Measurements from ENCODE around the gene OR4D6.
"Not testable (repeated sequence)": the region's sequence is repeated elsewhere in the genome, so short reads cannot be mapped to it uniquely, and the experiment has no call there.

OR4D6 gene

DNA sequence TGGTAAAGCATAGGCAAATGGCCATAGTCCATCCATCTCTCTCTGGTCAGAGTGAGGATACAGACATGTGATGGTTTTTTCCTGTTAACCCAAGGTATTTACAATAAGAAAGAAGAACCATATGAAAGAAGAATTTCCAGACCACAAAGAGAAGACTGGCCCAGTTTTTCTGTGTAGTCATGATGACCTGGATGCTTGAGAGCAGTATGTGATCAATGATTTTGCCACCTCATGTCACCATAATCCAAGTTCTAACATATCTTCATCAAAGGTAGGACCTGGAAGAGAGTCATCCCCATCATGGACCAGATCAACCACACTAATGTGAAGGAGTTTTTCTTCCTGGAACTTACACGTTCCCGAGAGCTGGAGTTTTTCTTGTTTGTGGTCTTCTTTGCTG, at the start of gene OR4D6:
Gene OR4D6 (plus strand): TSS at position 301 of the 400 bp plus-strand sequence. CDS start 0 bp downstream, at position 301.
- no peak for DNase-seq

GRCh38 chr11:59413646-59414045, 43.1 kb upstream of the OR4D6 start:
- DNase-seq = no peak

GRCh38 chr11:59415111-59415510, 41.6 kb upstream of the OR4D6 start:
- no peak for DNase-seq

GRCh38 chr11:59416613-59417012, 40.1 kb upstream of the OR4D6 start:
- no peak for DNase-seq

DNA sequence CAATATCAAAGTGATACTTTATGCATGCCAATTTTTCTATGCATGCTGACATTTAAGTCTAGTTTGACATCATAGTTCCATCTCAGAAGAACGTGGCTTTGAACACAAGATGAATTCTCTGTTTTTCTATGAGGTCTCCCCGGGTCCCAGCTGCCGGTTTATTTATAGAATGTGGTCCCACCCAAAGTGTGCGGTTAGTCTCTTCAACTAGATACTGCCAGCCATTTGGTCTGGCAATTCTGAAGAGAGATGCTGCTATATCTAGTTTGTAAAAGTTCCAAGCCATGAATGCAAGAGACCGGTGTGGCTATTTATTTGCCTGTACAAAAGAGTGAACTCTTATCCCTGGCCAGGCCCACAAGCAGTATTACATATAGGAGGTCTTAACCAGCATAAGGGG, 39.7 kb upstream of the OR4D6 start:
- no peak for DNase-seq

DNA sequence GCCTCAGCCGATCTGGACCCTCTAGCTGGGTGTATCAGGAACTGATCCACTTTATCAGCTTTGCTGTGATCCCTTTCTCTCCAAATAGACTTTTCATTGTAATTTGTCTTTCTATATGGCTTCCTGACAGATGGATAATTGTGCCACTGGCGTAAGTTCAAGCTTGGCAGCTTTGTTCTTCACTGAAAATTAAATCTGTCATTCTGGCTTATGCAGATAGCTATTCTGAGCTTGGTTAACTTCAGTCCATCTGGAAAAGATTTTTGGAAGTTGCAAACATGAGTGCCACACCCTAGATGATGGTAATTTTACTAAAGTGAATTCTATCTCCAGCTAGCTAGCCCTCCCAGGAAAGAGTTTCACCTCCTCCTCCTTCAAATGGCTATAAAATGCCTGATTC, 38.6 kb upstream of the OR4D6 start:
- DNase-seq = no peak

- DNase-seq = no peak
Measured at GRCh38 chr11:59423835-59424234, 32.9 kb upstream of the OR4D6 start.

GRCh38 chr11:59425131-59425530, 31.6 kb upstream of the OR4D6 start:
- DNase-seq = no peak

- no peak for DNase-seq
Measured at GRCh38 chr11:59426361-59427067, 30.2 kb upstream of the OR4D6 start, which contains the start of gene OR5A2. Gene OR5A2 (minus strand): TSS chr11:59426413. CDS start chr11:59422953, 3,460 bp downstream.

- DNase-seq = no peak
Measured at GRCh38 chr11:59427068-59427382, 29.7 kb upstream of the OR4D6 start.

- peak; percentile 23 to 54 for DNase-seq
Measured at GRCh38 chr11:59429924-59430516, 26.7 kb upstream of the OR4D6 start.

DNA sequence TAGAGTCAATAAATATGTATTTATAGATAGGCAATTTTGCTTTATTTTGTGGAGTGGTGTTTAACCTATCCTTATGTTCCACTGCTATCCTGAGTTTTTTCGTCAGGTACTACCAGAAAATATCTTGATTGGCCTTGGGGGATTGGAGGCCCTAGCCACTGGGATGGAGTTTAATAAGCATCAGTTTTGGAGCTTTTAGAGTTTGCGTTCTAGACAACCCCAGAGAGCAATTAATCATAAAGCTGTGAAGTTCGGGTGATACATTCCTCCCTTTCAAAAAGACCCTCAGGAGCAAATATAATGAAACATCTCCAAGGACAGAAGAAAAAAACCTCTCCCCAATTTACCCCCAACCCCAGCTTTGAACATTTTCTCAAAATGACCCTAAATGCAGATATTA, 20.6 kb upstream of the OR4D6 start, which contains the start of gene OR5A1:
Gene OR5A1 (plus strand): TSS at position 301 of the 400 bp plus-strand sequence. CDS start 6,700 bp downstream, outside the sequence.
- no peak for DNase-seq

- no peak for DNase-seq
Measured at GRCh38 chr11:59437770-59438169, 19.0 kb upstream of the OR4D6 start.

DNA sequence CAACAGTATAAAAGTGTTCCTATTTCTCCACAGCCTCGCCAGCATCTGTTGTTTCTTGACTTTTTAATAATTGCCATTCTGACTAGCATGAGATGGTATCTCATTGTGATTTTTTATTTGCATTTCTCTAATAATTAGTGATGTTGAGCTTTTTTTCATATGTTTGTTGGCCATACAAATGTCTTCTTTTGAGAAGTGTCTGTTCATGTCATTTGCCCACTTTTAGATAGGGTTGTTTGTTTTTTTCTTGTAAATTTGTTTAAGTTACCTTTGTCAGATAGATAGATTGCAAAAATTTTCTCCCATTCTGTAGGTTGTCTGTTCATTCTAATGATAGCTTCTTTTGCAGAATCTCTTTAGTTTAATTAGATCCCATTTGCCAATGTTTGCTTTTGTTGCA, 11.1 kb upstream of the OR4D6 start:
- not testable (repeated sequence) for DNase-seq

DNA sequence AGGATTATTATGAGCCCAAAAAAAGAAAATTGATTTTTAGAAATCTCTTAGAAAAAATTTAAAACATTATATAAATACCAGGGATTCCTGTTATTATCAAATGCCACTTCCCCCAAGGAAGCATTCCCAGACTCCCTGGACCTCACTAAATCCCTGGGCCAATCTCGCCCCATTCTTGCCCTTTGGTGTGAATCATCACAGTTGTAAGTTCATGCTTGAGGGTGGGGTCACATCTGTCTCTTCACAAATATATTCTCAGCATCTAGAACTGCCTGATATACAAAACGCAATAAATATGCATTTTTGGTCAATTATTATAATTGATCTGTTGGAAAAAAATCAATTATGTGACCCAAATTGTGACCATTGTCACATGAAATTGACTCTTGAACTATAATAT, 8.3 kb upstream of the OR4D6 start:
- DNase-seq = no peak

GRCh38 chr11:59459916-59460315, 3.2 kb downstream of the OR4D6 start:
- DNase-seq = no peak

DNA sequence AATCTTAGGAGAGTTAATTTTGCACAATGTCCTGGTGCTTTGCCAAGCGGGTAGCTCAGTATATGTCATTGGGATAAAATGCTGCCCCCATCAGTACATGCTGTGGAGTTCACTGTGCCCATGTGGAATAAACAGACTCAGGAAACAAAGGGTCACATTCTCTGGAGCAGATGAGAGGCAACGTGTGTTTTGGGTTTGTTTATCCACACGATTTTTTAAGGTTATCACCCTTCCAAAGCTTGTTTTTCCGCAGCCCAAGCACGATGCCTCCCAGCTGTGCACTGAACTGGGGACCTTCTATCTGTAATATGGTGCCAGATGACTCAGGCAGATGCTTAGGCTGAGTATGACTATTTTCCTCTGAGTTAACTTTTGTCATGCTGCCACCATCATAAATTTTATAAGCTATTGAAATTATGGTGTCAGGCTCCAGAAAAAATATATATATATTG, 6.5 kb downstream of the OR4D6 start:
- no peak for DNase-seq

GRCh38 chr11:59473015-59473414, 16.3 kb downstream of the OR4D6 start, which contains the start of gene OR4D10:
Gene OR4D10 (plus strand): TSS chr11:59473315. CDS start chr11:59477430, 4,115 bp downstream.
- no peak for DNase-seq

DNA sequence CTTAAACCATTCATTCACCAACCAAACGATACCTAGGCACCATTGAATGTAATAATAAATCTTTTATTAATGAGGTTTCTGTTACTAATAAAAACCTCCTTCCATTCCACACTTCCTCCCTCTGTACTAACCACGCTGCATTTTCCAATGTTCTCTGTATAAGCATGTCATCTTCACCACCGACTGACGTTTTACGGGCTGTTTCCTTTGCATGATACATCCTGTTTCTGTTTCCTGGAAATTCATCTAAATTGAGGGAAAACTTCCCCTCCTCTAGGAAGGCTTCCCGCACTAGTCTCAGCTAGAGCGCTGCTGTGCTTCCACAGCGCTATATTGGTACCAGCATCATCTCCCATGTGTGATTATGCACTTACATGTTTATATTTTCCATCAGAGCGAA, 18.4 kb downstream of the OR4D6 start:
- no peak for DNase-seq

DNA sequence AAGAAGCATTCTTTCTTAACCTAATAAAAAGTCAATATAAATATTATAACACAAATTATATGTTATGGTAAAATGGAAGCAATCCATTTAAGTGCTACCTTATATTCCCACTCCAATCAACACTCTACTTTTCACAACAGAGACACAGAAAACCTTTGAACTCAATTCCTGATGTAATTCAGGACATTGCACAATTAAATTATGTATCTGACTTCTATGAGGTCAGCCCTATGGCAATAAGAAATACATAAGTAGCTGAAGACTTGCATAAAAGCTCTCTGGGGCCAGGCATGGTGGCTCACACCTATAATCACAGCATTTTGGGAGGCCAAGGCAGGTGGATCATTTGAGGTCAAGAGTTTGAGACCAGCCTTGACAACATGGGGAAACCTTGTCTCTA, 23.1 kb downstream of the OR4D6 start:
- no peak for DNase-seq

DNA sequence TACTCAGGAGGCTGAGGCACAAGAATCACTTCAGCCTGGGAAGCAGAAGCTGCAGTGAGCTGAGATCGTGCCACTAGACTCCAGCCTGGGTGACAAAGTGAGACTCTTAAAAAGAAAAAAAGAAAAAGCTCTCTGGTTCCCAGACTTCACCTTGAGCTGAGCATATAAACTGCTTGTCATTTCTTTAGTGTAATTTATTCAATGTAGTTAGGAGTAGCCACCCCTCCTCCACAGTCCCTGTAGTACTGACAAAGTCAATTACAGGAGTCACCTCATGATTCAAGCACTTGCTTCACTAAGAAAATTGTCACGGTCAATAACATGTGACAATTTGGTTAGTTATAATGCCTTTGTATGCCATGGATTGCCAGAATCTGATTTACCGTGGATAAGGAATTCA, 23.6 kb downstream of the OR4D6 start:
- no peak for DNase-seq

GRCh38 chr11:59501931-59502330, 45.2 kb downstream of the OR4D6 start:
- no peak for DNase-seq

- DNase-seq = no peak
Measured at GRCh38 chr11:59503276-59503675, 46.5 kb downstream of the OR4D6 start, which contains the start of gene OR4D11. Gene OR4D11 (plus strand): TSS chr11:59503576. CDS start chr11:59503576, 0 bp downstream.

All from activated CD4-positive, alpha-beta T cell treated with anti-CD3 and anti-CD28 coated beads for 4 hours (primary cell).